Measurements from ENCODE around the gene C20orf173.
"Not testable (repeated sequence)": the region's sequence is repeated elsewhere in the genome, so short reads cannot be mapped to it uniquely, and the experiment has no call there.

Gene C20orf173

DNA sequence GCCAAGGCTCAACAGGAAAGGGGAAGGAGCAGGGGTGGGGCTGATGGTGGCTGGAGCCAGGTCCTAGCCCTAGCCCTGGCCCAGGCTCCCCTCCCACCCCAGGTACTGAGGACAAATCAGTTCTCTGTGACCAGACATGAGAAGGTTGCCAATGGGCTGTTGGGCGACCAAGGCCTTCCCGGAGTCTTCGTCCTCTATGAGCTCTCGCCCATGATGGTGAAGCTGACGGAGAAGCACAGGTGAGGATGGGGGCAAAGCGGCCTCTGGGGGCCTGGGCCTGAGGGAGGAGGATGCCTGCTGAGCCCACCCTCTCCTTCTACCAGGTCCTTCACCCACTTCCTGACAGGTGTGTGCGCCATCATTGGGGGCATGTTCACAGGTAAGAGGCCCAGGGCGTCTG, 27.4 kb upstream of the C20orf173 start:
- DNase-seq (ENCODE audit: extremely low spot score) = no peak
- ChIA-PET POLR2A (interaction anchor here (2.8 kb wide), 1 partner anchor 15 kb away, joined by 11 read pairs; the partner anchor contains the start of gene ERGIC3), CTCF (no interaction called here)
- TF ChIP-seq SP1 (IDR thresholded peaks at IDR 0.05) (no peak), FOXK2 (IDR thresholded peaks at IDR 0.05) (no peak), TARDBP (IDR thresholded peaks at IDR 0.05) (no peak), ELF4 (IDR thresholded peaks at IDR 0.05) (no peak), ZNF384 (IDR thresholded peaks at IDR 0.05) (no peak), FOXA1 (IDR thresholded peaks at IDR 0.05) (no peak), CTBP1 (IDR thresholded peaks at IDR 0.05; ENCODE audit: borderline replicate concordance) (no peak), SUZ12 (IDR thresholded peaks at IDR 0.05) (no peak), HDGF (IDR thresholded peaks at IDR 0.05; ENCODE audit: borderline replicate concordance) (no peak), L3MBTL2 (conservative IDR thresholded peaks at IDR 0.05) (no peak), FOXM1 (IDR thresholded peaks at IDR 0.05; ENCODE audit: borderline replicate concordance) (no peak), BHLHE40 (IDR thresholded peaks at IDR 0.05; ENCODE audit: borderline replicate concordance) (no peak), ARNT (IDR thresholded peaks at IDR 0.05) (no peak), NFRKB (IDR thresholded peaks at IDR 0.05) (no peak)
- TF ChIP-seq, protein P1, sequence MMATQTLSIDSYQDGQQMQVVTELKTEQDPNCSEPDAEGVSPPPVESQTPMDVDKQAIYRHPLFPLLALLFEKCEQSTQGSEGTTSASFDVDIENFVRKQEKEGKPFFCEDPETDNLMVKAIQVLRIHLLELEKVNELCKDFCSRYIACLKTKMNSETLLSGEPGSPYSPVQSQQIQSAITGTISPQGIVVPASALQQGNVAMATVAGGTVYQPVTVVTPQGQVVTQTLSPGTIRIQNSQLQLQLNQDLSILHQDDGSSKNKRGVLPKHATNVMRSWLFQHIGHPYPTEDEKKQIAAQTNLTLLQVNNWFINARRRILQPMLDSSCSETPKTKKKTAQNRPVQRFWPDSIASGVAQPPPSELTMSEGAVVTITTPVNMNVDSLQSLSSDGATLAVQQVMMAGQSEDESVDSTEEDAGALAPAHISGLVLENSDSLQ (IDR thresholded peaks at IDR 0.05) = no peak

DNA sequence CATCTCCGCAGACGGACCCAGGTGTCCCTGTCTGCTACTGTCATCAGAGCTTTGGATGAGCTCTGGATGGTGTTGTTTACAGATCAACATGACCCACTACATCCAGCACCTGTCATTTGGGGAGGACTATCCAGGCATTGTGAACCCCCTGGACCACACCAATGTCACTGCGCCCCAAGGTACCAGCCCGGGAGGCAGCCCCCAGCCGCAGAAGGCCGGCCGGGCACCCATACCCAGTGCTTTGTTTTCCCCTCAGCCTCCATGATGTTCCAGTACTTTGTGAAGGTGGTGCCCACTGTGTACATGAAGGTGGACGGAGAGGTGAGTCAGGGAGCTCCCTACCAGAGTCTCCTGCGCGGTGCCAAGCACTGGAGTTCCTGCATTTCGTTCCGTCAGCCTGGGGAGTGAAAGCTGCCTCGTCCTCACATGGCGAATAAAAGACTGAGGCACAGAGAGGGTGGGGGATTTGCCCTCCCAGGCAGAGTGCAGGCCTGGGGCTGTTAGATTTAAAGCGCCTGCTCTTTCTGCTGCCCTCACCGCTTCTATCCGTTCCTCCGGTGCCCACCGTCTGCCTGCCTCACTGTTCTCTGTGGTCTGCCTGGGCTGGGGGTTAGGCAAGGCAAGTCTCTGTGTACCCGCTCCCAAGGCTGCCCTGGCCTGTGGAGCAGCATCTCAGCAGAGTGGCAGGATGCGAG, 26.6 kb upstream of the C20orf173 start:
- TF ChIP-seq ZNF384 (IDR thresholded peaks at IDR 0.05) (no peak), SUZ12 (IDR thresholded peaks at IDR 0.05) (no peak), TARDBP (IDR thresholded peaks at IDR 0.05) (no peak), ELF4 (IDR thresholded peaks at IDR 0.05) (no peak), SP1 (IDR thresholded peaks at IDR 0.05) (no peak), L3MBTL2 (conservative IDR thresholded peaks at IDR 0.05) (no peak)
- TF ChIP-seq, protein P1 (IDR thresholded peaks at IDR 0.05) = no peak
- DNase-seq (ENCODE audit: extremely low spot score) = no peak
- ChIA-PET CTCF (no interaction called here), POLR2A (interaction anchor here (0.7 kb wide), 1 partner anchor 16 kb away, joined by 3 read pairs; no protein-coding TSS in a partner anchor)

DNA sequence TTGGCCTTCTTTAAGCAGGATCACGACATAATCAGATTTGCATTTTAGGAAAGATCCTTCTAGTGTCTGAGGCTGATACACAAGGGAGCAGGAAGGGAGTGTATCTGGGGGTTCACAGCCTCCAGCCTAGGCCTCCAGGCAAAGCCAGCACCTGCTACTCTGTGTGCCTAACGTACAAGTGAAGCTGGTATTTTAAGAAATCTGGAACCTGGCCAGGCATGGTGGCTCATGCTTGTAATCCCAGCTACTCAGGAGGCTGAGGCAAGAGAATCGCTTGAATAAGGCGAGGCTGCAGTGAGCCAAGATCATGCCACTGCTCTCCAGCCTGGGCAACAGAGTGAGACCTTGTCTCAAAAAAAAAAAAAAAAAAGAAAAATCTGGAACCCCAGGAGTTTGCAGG, 26.0 kb upstream of the C20orf173 start:
- CTCF ChIA-PET; DNase-seq (ENCODE audit: extremely low spot score): not testable (repeated sequence)
- POLR2A ChIA-PET = interaction anchor here (0.7 kb wide), 1 partner anchor 16 kb away, joined by 3 read pairs; no protein-coding TSS in a partner anchor

DNA sequence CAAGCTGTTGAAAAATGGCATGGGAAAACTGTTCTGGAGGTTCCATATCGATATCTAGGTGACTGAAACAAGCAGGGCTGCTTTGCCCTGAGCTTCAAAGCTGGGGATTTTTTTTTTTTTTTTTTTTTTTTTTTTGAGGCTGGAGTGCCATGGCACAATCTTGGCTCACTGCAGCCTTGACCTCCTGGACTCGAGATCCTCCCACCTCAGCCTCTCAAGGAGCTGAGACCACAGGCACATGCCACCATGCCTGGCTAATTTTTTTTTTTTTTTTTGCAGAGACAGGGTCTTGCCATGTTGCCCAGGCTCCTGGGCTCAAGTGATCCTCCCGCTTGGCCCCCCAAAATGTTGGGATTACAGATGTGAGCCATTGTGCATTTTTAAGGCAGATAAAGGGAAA, 23.5 kb upstream of the C20orf173 start:
- ChIA-PET CTCF (interaction anchor here (0.5 kb wide), 1 partner anchor 20 kb away, joined by 3 read pairs; no protein-coding TSS in a partner anchor), POLR2A (interaction anchor here (0.9 to 4.8 kb wide), 2 partner anchors 11 to 13 kb away, joined by 3 to 20 read pairs; partner anchors contain the start of gene ERGIC3)

DNA sequence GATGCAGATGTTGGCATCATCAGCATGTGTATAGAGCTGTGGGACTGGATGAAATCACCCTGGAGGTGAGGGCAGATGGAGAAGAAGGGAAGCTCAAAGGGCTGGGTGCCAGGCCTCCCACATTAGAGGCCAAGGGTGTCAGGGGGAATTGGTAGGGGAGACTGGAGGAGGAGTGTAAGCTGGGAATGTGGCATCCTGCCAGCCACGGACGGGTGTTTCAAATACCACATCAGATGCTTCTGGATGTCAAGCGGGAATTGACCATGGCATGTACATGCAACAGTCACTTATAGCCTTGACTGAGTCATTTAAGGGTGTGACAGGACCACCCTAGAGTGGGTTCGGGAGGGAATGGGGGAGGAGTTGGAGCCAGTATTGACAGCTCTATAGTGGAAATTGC, 22.1 kb upstream of the C20orf173 start:
- DNase-seq (ENCODE audit: extremely low spot score) = no peak
- ChIA-PET CTCF (no interaction called here), POLR2A (interaction anchor here (1.1 to 4.8 kb wide), 2 partner anchors 9 to 12 kb away, joined by 4 to 20 read pairs; partner anchors contain the start of gene ERGIC3)
- TF ChIP-seq L3MBTL2 (conservative IDR thresholded peaks at IDR 0.05) (no peak), SP1 (IDR thresholded peaks at IDR 0.05) (no peak), CTBP1 (IDR thresholded peaks at IDR 0.05; ENCODE audit: borderline replicate concordance) (no peak), ZNF384 (IDR thresholded peaks at IDR 0.05) (no peak), HDGF (IDR thresholded peaks at IDR 0.05; ENCODE audit: borderline replicate concordance) (no peak)

More for the DNA sequence above, 23.5 kb upstream of the C20orf173 start:
- no peak for DNase-seq (ENCODE audit: extremely low spot score)
- TF ChIP-seq ZNF384 (IDR thresholded peaks at IDR 0.05) = peak; percentile 37
- no peak for TF ChIP-seq ARNT (IDR thresholded peaks at IDR 0.05)

DNA sequence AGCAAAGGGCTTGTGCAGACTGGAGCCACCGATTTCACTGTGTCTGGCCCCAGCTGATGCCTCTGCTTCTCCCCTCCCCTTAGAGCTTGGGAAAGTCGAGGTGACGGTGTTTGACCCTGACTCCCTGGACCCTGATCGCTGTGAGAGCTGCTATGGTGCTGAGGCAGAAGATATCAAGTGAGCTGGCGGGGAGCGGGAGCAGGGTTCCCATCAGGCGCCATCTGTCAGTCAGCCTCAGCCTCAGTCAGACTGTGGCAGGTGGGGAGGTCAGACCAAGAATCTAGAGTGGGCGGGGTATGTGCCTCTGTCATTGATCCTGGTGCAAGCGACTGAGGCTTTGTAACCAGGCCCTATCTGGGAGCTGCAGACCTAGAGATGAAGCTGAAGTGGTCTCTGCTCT, 17.9 kb upstream of the C20orf173 start:
- no peak for DNase-seq (ENCODE audit: extremely low spot score)
- POLR2A ChIA-PET = no interaction called here
- no peak for TF ChIP-seq NFRKB (IDR thresholded peaks at IDR 0.05)
- no peak for TF ChIP-seq TARDBP (IDR thresholded peaks at IDR 0.05)
- CTCF ChIA-PET = no interaction called here

DNA sequence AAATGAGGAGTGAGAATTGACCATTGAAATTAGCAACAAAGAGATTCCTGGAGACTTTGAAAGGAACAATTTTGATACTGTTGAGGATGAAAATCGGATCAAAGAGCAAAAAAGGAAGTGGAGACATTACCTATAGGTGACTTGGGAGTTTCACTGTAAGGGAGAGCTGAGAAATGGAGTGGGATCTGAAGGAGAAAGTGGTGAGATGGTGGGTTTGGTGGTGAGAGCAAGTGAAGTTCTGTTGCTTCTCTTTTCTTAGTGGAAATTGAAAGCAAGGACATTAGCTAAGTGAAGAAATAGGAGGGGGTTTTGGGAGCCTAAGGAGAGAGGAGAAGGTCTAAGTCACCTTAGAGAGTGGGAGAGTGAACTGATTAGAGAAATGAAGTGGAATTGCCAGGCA, 16.7 kb upstream of the C20orf173 start:
- ChIA-PET POLR2A (no interaction called here), CTCF (no interaction called here)
- no peak for DNase-seq (ENCODE audit: extremely low spot score)
- TF ChIP-seq L3MBTL2 (conservative IDR thresholded peaks at IDR 0.05) = no peak
- TF ChIP-seq CTBP1 (IDR thresholded peaks at IDR 0.05; ENCODE audit: borderline replicate concordance) = no peak
- no peak for TF ChIP-seq SUZ12 (IDR thresholded peaks at IDR 0.05)
- no peak for TF ChIP-seq FOXK2 (IDR thresholded peaks at IDR 0.05)

DNA sequence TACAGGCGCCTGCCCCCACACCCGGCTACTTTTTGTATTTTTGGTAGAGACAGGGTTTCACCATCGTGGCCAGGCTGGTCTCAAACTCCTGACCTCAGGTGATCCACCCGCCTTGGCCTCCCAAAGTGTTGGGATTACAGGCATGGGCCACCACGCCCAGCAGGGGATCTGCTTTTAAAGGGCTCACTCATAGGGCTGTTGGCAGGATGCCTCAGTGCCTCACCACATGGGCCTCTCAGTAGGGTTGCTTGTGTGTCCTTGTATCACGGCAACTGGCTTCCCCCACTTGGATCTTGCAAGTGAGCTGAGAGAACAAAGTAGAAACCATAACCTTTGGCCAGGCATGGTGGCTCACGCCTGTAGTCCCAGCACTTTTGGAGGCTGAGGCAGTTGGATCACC, 15.5 kb upstream of the C20orf173 start:
- POLR2A ChIA-PET; CTCF ChIA-PET; DNase-seq (ENCODE audit: extremely low spot score): not testable (repeated sequence)

DNA sequence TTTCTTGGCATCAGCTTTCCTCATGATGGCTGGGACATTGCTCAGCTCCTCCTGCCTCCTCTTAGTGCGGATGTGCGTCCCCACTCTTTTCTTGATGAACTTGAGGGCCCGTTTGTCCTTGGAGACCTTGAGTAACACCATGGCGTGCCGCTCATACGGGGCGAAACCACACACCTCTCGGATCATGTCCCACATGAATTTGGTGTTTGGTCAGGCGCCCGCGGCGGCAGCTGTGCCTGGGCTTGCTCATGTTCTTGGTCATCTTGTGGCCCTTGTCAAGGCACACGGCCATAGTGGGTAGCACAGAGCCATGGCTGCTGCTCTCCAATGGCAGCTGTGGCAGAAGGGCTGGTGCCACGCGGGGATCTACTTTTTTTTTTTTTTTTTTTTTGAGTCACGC, 15.0 kb upstream of the C20orf173 start:
- CTCF ChIA-PET = no interaction called here
- TF ChIP-seq ELF4 (IDR thresholded peaks at IDR 0.05) (no peak), SP1 (IDR thresholded peaks at IDR 0.05) (no peak), FOXM1 (IDR thresholded peaks at IDR 0.05; ENCODE audit: borderline replicate concordance) (no peak), ZNF384 (IDR thresholded peaks at IDR 0.05) (no peak), HDGF (IDR thresholded peaks at IDR 0.05; ENCODE audit: borderline replicate concordance) (no peak), SUZ12 (IDR thresholded peaks at IDR 0.05) (no peak), ARNT (IDR thresholded peaks at IDR 0.05) (no peak), FOXA1 (IDR thresholded peaks at IDR 0.05) (no peak), CTBP1 (IDR thresholded peaks at IDR 0.05; ENCODE audit: borderline replicate concordance) (no peak), NFRKB (IDR thresholded peaks at IDR 0.05) (no peak), LEF1 (IDR thresholded peaks at IDR 0.05; ENCODE audit: borderline replicate concordance) (no peak), FOXK2 (IDR thresholded peaks at IDR 0.05) (no peak), TARDBP (IDR thresholded peaks at IDR 0.05) (no peak), BHLHE40 (IDR thresholded peaks at IDR 0.05; ENCODE audit: borderline replicate concordance) (no peak), L3MBTL2 (conservative IDR thresholded peaks at IDR 0.05) (no peak)
- TF ChIP-seq, protein P1 (IDR thresholded peaks at IDR 0.05) = no peak
- POLR2A ChIA-PET = no interaction called here
- no peak for DNase-seq (ENCODE audit: extremely low spot score)
